Measurements from ENCODE around the gene CLEC16A. TPM values are rescaled to one million over a fixed set of nuclear protein-coding genes. Genes with fewer than 3 reads are reported as not detected.
"Not testable (repeated sequence)": the region's sequence is repeated elsewhere in the genome, so short reads cannot be mapped to it uniquely, and the experiment has no call there.

The CLEC16A gene
- total RNA-seq, 4 donors from 2014 or later = 29.5 to 58.8 (median 48.4) TPM

DNA sequence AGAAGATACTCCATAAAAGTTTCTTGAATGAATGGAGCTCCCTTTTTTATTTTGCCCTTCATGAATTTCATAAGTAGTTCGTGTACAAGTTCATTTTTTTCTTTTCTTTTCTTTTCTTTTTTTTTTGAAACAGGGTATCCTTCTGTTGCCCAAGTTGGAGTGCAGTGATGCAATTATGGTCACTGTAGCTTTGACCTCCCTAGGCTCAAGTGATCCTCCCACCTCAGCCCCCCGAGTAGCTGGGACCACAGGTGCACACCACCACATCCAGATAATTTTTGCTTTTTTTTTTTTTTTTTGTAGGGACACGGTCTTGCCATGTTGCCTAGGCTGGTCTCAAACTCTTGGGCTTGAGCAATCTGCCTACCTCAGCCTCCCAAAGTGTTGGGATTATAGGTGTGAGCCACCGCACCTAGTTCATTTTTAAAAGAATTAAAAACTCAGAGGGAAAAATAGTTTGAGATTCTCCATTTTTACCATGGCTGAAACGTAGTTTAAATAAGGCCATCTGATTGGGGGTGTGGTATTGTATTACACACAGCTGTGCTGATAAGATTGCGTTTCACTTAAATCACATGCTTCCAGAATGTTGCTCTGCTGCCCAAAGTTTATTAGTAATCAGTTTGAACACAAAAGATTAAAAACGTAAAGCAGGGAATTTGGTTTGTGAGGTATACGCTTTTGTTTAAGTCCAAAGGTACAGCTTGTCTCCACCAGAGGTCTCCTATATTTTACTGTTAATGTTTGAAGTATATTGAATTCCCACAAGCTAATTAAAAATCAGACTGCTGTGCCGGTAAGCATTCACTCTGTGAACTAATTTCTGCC lies 157.5 kb downstream of the CLEC16A start:
- peak overlapping the region in 2 of 3 donors; percentile 90 to 92 for H3K27ac ChIP-seq
- 83 to 87% methylated on average over 9 of the region's 9 CpGs for WGBS, 2 donors
- H3K4me3 ChIP-seq (replicated peaks in 1 of 3) = no peak overlapping the region
- no peaks in the 10 kb centered on the region for H3K36me3 ChIP-seq
- no peak for TF ChIP-seq CTCF (IDR thresholded peaks at IDR 0.05)
- TF ChIP-seq POLR2A (IDR thresholded peaks at IDR 0.05) = no peak
- intact Hi-C loops (cut with DNase I) = no loop called here
- DNase-seq = no peak
- H3K4me1 ChIP-seq = peaks cover 66 to 82% of the 10 kb centered on the region in 2 donors
- H3K9me3 ChIP-seq = no peaks in the 10 kb centered on the region
- H3K27me3 ChIP-seq = no peaks in the 10 kb centered on the region

DNA sequence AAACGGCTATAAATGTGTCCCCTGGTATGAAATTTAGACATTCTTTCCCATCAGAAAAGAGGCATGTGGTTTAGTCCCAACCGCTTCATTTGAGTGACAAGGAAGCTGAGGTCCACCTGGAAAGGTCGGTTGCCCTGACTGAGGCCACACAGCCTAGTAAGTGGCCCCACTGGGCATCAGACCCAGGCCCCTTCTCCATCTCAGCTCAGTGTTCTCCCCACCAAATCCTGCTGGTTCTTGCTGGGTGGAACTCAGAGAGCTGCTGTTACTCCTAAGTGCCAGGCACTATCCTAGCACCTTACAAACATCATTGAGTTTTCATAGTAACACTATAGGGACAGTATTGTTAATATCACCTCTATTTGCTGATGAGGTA lies 158.1 kb downstream of the CLEC16A start:
- H3K27ac ChIP-seq = peak overlapping the region; percentile 84 to 92 (median 90)
- intact Hi-C loops (cut with DNase I) = no loop called here
- no peak for TF ChIP-seq CTCF (IDR thresholded peaks at IDR 0.05)
- TF ChIP-seq POLR2A (IDR thresholded peaks at IDR 0.05) = no peak
- no peak overlapping the region for H3K4me3 ChIP-seq (replicated peaks in 1 of 3)
- no peaks in the 10 kb centered on the region for H3K27me3 ChIP-seq
- H3K9me3 ChIP-seq = no peaks in the 10 kb centered on the region
- DNase-seq = no peak
- WGBS, 2 donors = 86 to 90% methylated on average over 3 of the region's 3 CpGs
- H3K4me1 ChIP-seq = peaks cover 71 to 88% of the 10 kb centered on the region in 2 donors
- H3K36me3 ChIP-seq = no peaks in the 10 kb centered on the region

DNA sequence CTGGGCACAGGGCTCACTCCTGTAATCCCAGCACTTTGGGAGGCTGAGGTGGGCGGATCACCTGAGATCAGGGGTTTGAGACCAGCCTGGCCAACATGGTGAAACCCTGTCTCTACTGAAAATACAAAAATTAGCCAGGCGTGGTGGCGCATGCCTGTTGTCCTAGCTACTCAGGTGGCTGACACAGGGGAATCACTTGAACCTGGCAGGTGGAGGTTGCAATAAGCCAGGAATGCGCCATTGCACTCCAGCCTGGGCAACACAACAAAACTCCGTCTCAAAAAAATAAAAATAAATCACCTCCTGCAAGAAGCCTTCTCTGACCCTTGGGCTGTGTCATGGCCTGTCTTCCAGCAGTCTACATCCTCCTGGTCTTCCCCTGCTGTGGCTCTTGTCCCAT lies 158.9 kb downstream of the CLEC16A start:
- H3K27me3 ChIP-seq; H3K36me3 ChIP-seq; intact Hi-C loops (cut with DNase I); H3K4me3 ChIP-seq (replicated peaks in 1 of 3); H3K9me3 ChIP-seq: not testable (repeated sequence)
- TF ChIP-seq POLR2A (IDR thresholded peaks at IDR 0.05) = peak in 1 of 2 donors; percentile 21
- H3K27ac ChIP-seq = peak overlapping the region; percentile 84 to 92 (median 90)
- WGBS, 2 donors = 35 to 50% methylated on average over 5 of the region's 5 CpGs
- peaks cover 67 to 86% of the 10 kb centered on the region in 2 donors for H3K4me1 ChIP-seq
- peak; percentile 88 for DNase-seq

GRCh38 chr16:11104168-11105037 lies 160.0 kb downstream of the CLEC16A start:
- intact Hi-C loops (cut with DNase I) = no loop called here
- peak in 1 of 2 donors; percentile 38 for TF ChIP-seq POLR2A (IDR thresholded peaks at IDR 0.05)
- no peak for TF ChIP-seq CTCF (IDR thresholded peaks at IDR 0.05)
- peak; percentile 33 to 41 for DNase-seq
- WGBS, 2 donors = 42 to 51% methylated on average over 4 of the region's 4 CpGs
- Histone ChIP-seq H3K27me3 (no peaks in the 10 kb centered on the region), H3K27ac (peak overlapping the region; percentile 84 to 92 (median 90)), H3K4me3 (replicated peaks in 1 of 3) (no peak overlapping the region), H3K9me3 (no peaks in the 10 kb centered on the region), H3K4me1 (peaks cover 58 to 75% of the 10 kb centered on the region in 2 donors), H3K36me3 (no peaks in the 10 kb centered on the region)

DNA sequence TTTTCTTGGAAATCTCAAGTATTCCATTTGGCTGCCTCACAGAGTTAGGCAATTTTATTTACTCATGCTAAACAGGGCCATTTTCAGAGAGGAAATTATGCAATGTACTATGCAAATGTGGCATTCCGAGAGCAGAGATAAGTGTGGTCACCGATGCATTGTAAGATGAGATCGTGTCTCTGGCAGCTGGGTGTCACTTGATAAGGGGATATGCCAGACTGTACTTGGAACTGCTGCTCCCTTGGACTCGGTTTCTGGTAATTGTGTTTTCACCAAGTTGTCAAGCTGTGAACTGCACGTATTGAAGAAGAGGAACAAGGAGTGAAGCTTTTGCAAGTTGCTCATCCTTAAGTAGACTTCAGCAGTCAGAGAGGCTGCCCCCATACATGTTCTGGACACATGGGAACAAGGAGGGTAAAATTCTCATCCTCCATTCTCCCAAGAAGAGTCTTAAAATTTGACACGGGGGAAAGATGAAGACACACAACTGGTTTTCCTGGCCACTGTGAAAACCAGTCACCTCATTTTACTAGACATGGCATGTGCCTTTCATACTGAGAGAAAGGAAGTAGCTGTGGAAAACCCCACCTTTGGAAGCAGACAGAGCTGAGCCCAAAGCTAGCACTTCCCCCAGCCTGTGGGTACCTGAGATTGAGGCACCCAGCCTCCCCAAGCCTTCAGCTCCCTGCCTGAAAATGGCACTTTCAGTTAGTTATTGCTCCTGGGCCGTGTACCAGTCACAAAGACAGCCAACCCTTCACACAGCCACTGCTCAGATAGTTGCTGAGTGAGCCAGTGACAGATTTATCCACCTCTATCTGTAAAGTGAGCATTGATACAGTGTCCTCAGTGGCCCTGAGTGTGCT lies 160.9 kb downstream of the CLEC16A start:
- TF ChIP-seq CTCF (IDR thresholded peaks at IDR 0.05) = peak in 2 of 6 experiments; percentile 14 to 37
- peak in 1 of 2 donors; percentile 3 for TF ChIP-seq POLR2A (IDR thresholded peaks at IDR 0.05)
- H3K36me3 ChIP-seq = no peaks in the 10 kb centered on the region
- no peaks in the 10 kb centered on the region for H3K9me3 ChIP-seq
- peak; percentile 36 to 44 for DNase-seq
- H3K4me3 ChIP-seq (replicated peaks in 1 of 3) = no peak overlapping the region
- peaks cover 49 to 66% of the 10 kb centered on the region in 2 donors for H3K4me1 ChIP-seq
- intact Hi-C loops (cut with DNase I) = no loop called here
- no peaks in the 10 kb centered on the region for H3K27me3 ChIP-seq
- WGBS, 2 donors = 21 to 30% methylated on average over 7 of the region's 7 CpGs
- peak overlapping the region; percentile 28 to 92 (median 84) for H3K27ac ChIP-seq

All from thyroid gland (tissue), 4 donors.